Keratinocyte (primary cell): ENCODE measurements around the gene NGEF. TPM values are rescaled to one million over a fixed set of nuclear protein-coding genes. Genes with fewer than 3 reads are reported as not detected.

ENCODE experiments used
- DNase-seq: peaks from one replicate; pipeline ENCODE4 v3.0.0-alpha.2; 2011; ENCODE audit warnings: low read depth, missing footprints, low spot score
- FAIRE-seq: peaks from 2 replicates; lab custom pipeline; 2011; peaks lifted over from hg19 to GRCh38; lab: Jason Lieb, UNC
- H2AFZ ChIP-seq: 2 replicates; pipeline ENCODE4 v1.6.0; 2012; ENCODE audit warnings: low read length, control low read depth, inconsistent platforms; ENCODE audit not compliant: control insufficient read depth
- H3K27ac ChIP-seq: 2 replicates; pipeline ENCODE4 v1.5.1; 2011; ENCODE audit warnings: low read length; ENCODE audit not compliant: control insufficient read depth, insufficient read depth
- H3K27me3 ChIP-seq: 3 replicates; pipeline ENCODE4 v1.6.0; 2011; ENCODE audit warnings: low read length; ENCODE audit not compliant: control insufficient read depth, insufficient read depth; ENCODE audit errors: extremely low read depth
- H3K36me3 ChIP-seq, 2 experiments: 2 replicates in 1 of 2; 3 replicates in 1 of 2; pipeline ENCODE4 v1.5.1; 2011; ENCODE audit warnings: low read length in 2 of 2, mild to moderate bottlenecking in 1 of 2; ENCODE audit not compliant: control insufficient read depth in 2 of 2, insufficient read depth in 2 of 2; ENCODE audit errors: extremely low read depth in 1 of 2
- H3K4me1 ChIP-seq: 3 replicates; pipeline ENCODE4 v1.5.1; 2011; ENCODE audit warnings: low read length; ENCODE audit not compliant: control insufficient read depth, insufficient read depth; ENCODE audit errors: extremely low read depth
- H3K4me2 ChIP-seq: 3 replicates; pipeline ENCODE4 v1.6.0; 2011; ENCODE audit warnings: low read depth, low read length; ENCODE audit not compliant: control insufficient read depth, insufficient read depth; ENCODE audit errors: extremely low read depth
- H3K4me3 ChIP-seq, 3 experiments: fragments of 200-600 bp in 1 of 3; sonication (generic) in 1 of 3; 2 replicates in 2 of 3; 3 replicates in 1 of 3; pipeline ENCODE4 v1.5.1; 2011 to 2016; ENCODE audit warnings: low read length in 3 of 3, mild to moderate bottlenecking in 3 of 3, control low read depth in 2 of 3, inconsistent platforms in 1 of 3, low read depth in 1 of 3, mixed read lengths in 1 of 3, mixed run types in 1 of 3, moderate library complexity in 1 of 3; ENCODE audit not compliant: control insufficient read depth in 2 of 3, insufficient read depth in 2 of 3; ENCODE audit errors: extremely low read depth in 1 of 3
- H3K79me2 ChIP-seq: 2 replicates; pipeline ENCODE4 v1.6.0; 2012; ENCODE audit warnings: low read length; ENCODE audit not compliant: control insufficient read depth, insufficient read depth
- H3K9ac ChIP-seq: 3 replicates; pipeline ENCODE4 v1.6.0; 2011; ENCODE audit warnings: low read length; ENCODE audit not compliant: control insufficient read depth, insufficient read depth; ENCODE audit errors: extremely low read depth
- H3K9me1 ChIP-seq: 3 replicates; pipeline ENCODE4 v1.6.0; 2011; ENCODE audit warnings: low read length; ENCODE audit not compliant: control insufficient read depth, insufficient read depth; ENCODE audit errors: extremely low read depth
- H3K9me3 ChIP-seq: 2 replicates; pipeline ENCODE4 v1.5.1; 2012; ENCODE audit warnings: low read depth, low read length; ENCODE audit not compliant: control insufficient read depth
- H4K20me1 ChIP-seq: 3 replicates; pipeline ENCODE4 v1.6.0; 2011; ENCODE audit warnings: low read length; ENCODE audit not compliant: control insufficient read depth, insufficient read depth; ENCODE audit errors: extremely low read depth
- EZH2 ChIP-seq: IDR thresholded peaks from one replicate; pipeline ENCODE4 v1.6.1; 2012; ENCODE audit warnings: inconsistent platforms, mild to moderate bottlenecking, low read length, moderate library complexity
- dilution Hi-C: fragments of 300-500 bp; cut with MboI; formaldehyde crosslinking; loops from one replicate; pipeline ENCODE4 v1.7.0; 2020; ENCODE audit warnings: low sequenced_read_pairs; ENCODE audit not compliant: extremely low pct_ligation_motif_present
- polyA plus RNA-seq, 5 experiments: library from polyadenylated mRNA; depleted of rRNA in 3 of 5; stranded (reverse) in 3 of 5; stranded (forward) in 1 of 5; unstranded in 1 of 5; fragments of >200 nt; gene quantifications; 1 replicate in 1 of 5; 2 replicates in 3 of 5; 3 replicates in 1 of 5; pipeline versions ENCODE4 v1.2.1 to v1.2.3, GENCODE V29; 2011 to 2012; ENCODE audit warnings: missing spikeins in 2 of 5, low read depth in 1 of 5, low replicate concordance in 1 of 5
- TF ChIP-seq, protein P1 (sequence below), 3 experiments: IDR thresholded peaks in 1 of 3; conservative IDR thresholded peaks in 1 of 3; optimal IDR thresholded peaks in 1 of 3; 2 replicates in 2 of 3; 3 replicates in 1 of 3; pipeline versions ENCODE3 to v1.5.1; 2011; ENCODE audit warnings: low read length in 3 of 3, mild to moderate bottlenecking in 3 of 3, moderate library complexity in 2 of 3, control low read depth in 1 of 3, inconsistent platforms in 1 of 3; ENCODE audit not compliant: insufficient read depth in 2 of 3; ENCODE audit errors: extremely low read depth in 1 of 3

Gene NGEF
- polyA plus RNA-seq, 1 donor (not counting 4 experiments of a cell fraction or from before 2014, with no cell fraction given): 0.17 TPM

DNA sequence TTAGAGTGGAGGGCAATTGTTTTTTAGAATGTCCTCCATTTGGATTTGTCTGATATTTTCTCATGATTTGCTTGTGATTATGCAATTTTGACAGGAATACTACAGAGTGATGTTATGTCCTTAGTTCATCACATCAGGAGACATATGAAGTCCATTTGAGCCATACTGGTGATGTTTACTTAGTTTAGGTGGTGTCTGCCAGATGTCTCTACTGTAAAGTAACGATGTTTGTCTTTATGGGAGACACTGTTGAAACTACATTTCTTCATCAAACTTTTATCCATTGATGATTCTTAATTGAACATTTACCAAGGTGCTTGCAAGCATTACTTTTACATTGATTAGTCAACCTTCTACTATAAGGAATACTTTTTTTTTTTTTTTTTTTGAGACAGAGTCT lies 147.9 kb downstream of the NGEF start:
- no peaks in the 10 kb centered on the region for H3K9me1 ChIP-seq
- no peak overlapping the region for H3K4me3 ChIP-seq
- no peak overlapping the region for H3K9ac ChIP-seq
- dilution Hi-C loops: loop anchor here (25.0 kb wide), 1 partner anchor 372 kb away; no protein-coding TSS in a partner anchor
- TF ChIP-seq EZH2: no peak
- TF ChIP-seq, protein P1, sequence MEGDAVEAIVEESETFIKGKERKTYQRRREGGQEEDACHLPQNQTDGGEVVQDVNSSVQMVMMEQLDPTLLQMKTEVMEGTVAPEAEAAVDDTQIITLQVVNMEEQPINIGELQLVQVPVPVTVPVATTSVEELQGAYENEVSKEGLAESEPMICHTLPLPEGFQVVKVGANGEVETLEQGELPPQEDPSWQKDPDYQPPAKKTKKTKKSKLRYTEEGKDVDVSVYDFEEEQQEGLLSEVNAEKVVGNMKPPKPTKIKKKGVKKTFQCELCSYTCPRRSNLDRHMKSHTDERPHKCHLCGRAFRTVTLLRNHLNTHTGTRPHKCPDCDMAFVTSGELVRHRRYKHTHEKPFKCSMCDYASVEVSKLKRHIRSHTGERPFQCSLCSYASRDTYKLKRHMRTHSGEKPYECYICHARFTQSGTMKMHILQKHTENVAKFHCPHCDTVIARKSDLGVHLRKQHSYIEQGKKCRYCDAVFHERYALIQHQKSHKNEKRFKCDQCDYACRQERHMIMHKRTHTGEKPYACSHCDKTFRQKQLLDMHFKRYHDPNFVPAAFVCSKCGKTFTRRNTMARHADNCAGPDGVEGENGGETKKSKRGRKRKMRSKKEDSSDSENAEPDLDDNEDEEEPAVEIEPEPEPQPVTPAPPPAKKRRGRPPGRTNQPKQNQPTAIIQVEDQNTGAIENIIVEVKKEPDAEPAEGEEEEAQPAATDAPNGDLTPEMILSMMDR (optimal IDR thresholded peaks at IDR 0.05 in 1 of 3, IDR thresholded peaks at IDR 0.05 in 1 of 3, conservative IDR thresholded peaks at IDR 0.05 in 1 of 3; ENCODE audit: extremely low read depth in 1 of 3, insufficient read depth in 2 of 3, low read length in 3 of 3): no peak
- H2AFZ ChIP-seq: no peak overlapping the region
- H3K36me3 ChIP-seq: peaks cover 0 to 12% of the 10 kb centered on the region in 2 experiments
- H3K4me2 ChIP-seq: no peak overlapping the region
- H3K4me1 ChIP-seq: peaks cover 8% of the 10 kb centered on the region
- H3K27me3 ChIP-seq: no peaks in the 10 kb centered on the region
- H3K27ac ChIP-seq: no peak overlapping the region
- no peaks in the 10 kb centered on the region for H3K9me3 ChIP-seq
- no peaks in the 10 kb centered on the region for H4K20me1 ChIP-seq
- DNase-seq (no peak), FAIRE-seq (no peak)
- no peaks in the 10 kb centered on the region for H3K79me2 ChIP-seq

DNA sequence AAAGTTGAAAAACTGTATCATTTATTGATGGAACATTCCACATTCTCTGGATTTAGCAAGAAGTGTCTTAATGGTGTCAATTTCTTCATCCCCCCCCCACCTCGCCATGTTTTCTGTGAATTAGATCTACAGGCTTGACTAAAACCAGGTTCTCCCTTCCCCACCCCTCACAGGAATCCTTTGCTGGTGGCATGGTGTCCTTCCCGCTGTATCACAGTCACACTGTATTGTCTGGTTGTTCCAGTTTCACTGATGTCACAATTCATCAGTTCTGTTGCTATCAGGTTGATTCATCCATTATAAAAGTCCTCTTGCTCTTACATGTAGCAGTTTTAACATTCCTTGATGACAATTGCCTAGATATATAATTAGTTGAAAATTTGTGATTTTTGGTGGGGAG lies 149.1 kb downstream of the NGEF start:
- H3K9ac ChIP-seq: no peak overlapping the region
- no peak overlapping the region for H3K27ac ChIP-seq
- H3K9me1 ChIP-seq: no peaks in the 10 kb centered on the region
- H3K79me2 ChIP-seq: no peaks in the 10 kb centered on the region
- no peak overlapping the region for H3K4me3 ChIP-seq
- H3K4me1 ChIP-seq: peaks cover 8% of the 10 kb centered on the region
- TF ChIP-seq, protein P1 (optimal IDR thresholded peaks at IDR 0.05 in 1 of 3, IDR thresholded peaks at IDR 0.05 in 1 of 3, conservative IDR thresholded peaks at IDR 0.05 in 1 of 3; ENCODE audit: extremely low read depth in 1 of 3, insufficient read depth in 2 of 3, low read length in 3 of 3): no peak
- TF ChIP-seq EZH2: no peak
- H3K36me3 ChIP-seq: peaks cover 5 to 12% of the 10 kb centered on the region in 2 experiments
- DNase-seq: no peak
- dilution Hi-C loops: loop anchor here (25.0 kb wide), 1 partner anchor 373 kb away; no protein-coding TSS in a partner anchor
- no peak overlapping the region for H3K4me2 ChIP-seq
- H3K9me3 ChIP-seq: no peaks in the 10 kb centered on the region
- no peaks in the 10 kb centered on the region for H3K27me3 ChIP-seq
- no peaks in the 10 kb centered on the region for H4K20me1 ChIP-seq
- no peak overlapping the region for H2AFZ ChIP-seq
- FAIRE-seq: no peak
